GM12878 (cell line): ENCODE results near the gene SETSIP. TPM values are rescaled to one million over a fixed set of nuclear protein-coding genes. Genes with fewer than 3 reads are reported as not detected.

Experiments
- ATAC-seq: fragments of 200-7000 bp; cut with Tn5 transposase; 3 replicates; pipeline ENCODE4 v1.9.1; 2020; ENCODE audit warnings: mild to moderate bottlenecking, moderate library complexity
- BruUV-seq: library from RNA; stranded (reverse); fragments of 400-500 nt; replicated peaks from 2 replicates; lab custom pipeline; 2021; lab: Mats Ljungman, UMichigan
- CTCF ChIA-PET: fragments of 300-600 bp; sonication (Branson Sonifier 250); formaldehyde crosslinking; extraction: SDS; loops from one replicate; lab custom pipeline; 2021; ENCODE audit warnings: inconsistent platforms; lab: Yijun Ruan, JAX
- POLR2A ChIA-PET: fragments of 350-600 bp; formaldehyde crosslinking; extraction: SDS; loops from one replicate; lab custom pipeline; 2021; ENCODE audit warnings: inconsistent platforms; lab: Charles Lee
- RAD21 ChIA-PET: fragments of 300-600 bp; sonication (Branson Sonifier 250); formaldehyde crosslinking; loops from one replicate; lab custom pipeline; 2023; ENCODE audit warnings: antibody characterized with exemption; ENCODE audit not compliant: unreplicated experiment; lab: Charles Lee
- SMC1A ChIA-PET: fragments of 300-600 bp; sonication (Branson Sonifier 250); formaldehyde crosslinking; loops from one replicate; lab custom pipeline; 2023; ENCODE audit not compliant: unreplicated experiment, uncharacterized antibody; lab: Charles Lee
- DNase-seq: peaks from one replicate; pipeline ENCODE4 v3.0.0-alpha.2; 2011; ENCODE audit warnings: low read depth, low spot score
- FAIRE-seq: peaks from 3 replicates; lab custom pipeline; 2011; peaks lifted over from hg19 to GRCh38; lab: Jason Lieb, UNC
- H2AFZ ChIP-seq: 2 replicates; pipeline ENCODE4 v1.6.0; 2011; ENCODE audit warnings: low read depth, low read length, control low read depth; ENCODE audit not compliant: control insufficient read depth
- H3K27ac ChIP-seq: 2 replicates; pipeline ENCODE4 v1.5.1; 2011; ENCODE audit warnings: control low read depth; ENCODE audit not compliant: control insufficient read depth, insufficient read depth
- H3K27me3 ChIP-seq, 2 experiments: replicated peaks in 1 of 2; 2 replicates each; pipeline versions ENCODE4 v1.6.0 to v1.6.1; 2011; ENCODE audit warnings: low read length in 1 of 2; ENCODE audit not compliant: control insufficient read depth in 2 of 2, insufficient read depth in 2 of 2
- H3K36me3 ChIP-seq, 2 experiments: 2 replicates each; pipeline ENCODE4 v1.5.1; 2011; ENCODE audit warnings: low read length in 1 of 2; ENCODE audit not compliant: control insufficient read depth in 2 of 2, insufficient read depth in 2 of 2
- H3K4me1 ChIP-seq: 2 replicates; pipeline ENCODE4 v1.6.1; 2011; ENCODE audit warnings: mild to moderate bottlenecking, low read length, moderate library complexity, mixed read lengths; ENCODE audit not compliant: control insufficient read depth, insufficient read depth
- H3K4me2 ChIP-seq: 2 replicates; pipeline ENCODE4 v1.6.0; 2011; ENCODE audit warnings: control low read depth; ENCODE audit not compliant: control insufficient read depth, insufficient read depth
- H3K4me3 ChIP-seq: fragments of 200-600 bp; sonication (generic); 2 replicates; pipeline ENCODE4 v1.5.1; 2016
- H3K79me2 ChIP-seq: 2 replicates; pipeline ENCODE4 v1.6.0; 2011; ENCODE audit warnings: low read length; ENCODE audit not compliant: control insufficient read depth, insufficient read depth
- H3K9ac ChIP-seq: 2 replicates; pipeline ENCODE4 v1.8.0; 2011; ENCODE audit warnings: low read length, control low read depth, mixed read lengths; ENCODE audit not compliant: control insufficient read depth, insufficient read depth
- H3K9me3 ChIP-seq: replicated peaks from 3 replicates; pipeline ENCODE4 v1.5.1; 2011; ENCODE audit warnings: mild to moderate bottlenecking, low read length; ENCODE audit not compliant: control insufficient read depth, insufficient read depth
- H4K20me1 ChIP-seq: 2 replicates; pipeline ENCODE4 v1.6.0; 2011; ENCODE audit not compliant: control insufficient read depth, insufficient read depth
- CREB1 ChIP-seq: IDR thresholded peaks from 2 replicates; pipeline ENCODE4 v1.6.1; 2012; ENCODE audit warnings: low read depth, mild to moderate bottlenecking, inconsistent platforms
- E4F1 ChIP-seq: fragments of 450-650 bp; IDR thresholded peaks from 2 replicates; pipeline ENCODE4 v1.6.1; 2018; ENCODE audit warnings: borderline replicate concordance, mild to moderate bottlenecking; ENCODE audit not compliant: partially characterized antibody
- KDM1A ChIP-seq: fragments of 200-600 bp; sonication (generic); IDR thresholded peaks from 2 replicates; pipeline ENCODE4 v1.6.1; 2016; ENCODE audit warnings: borderline replicate concordance
- POLR2AphosphoS2 ChIP-seq: IDR thresholded peaks from 2 replicates; pipeline ENCODE4 v1.6.1; 2011; ENCODE audit warnings: low read depth, mild to moderate bottlenecking, low read length, improper control_type of control experiment, moderate library complexity
- RFX5 ChIP-seq: IDR thresholded peaks from 2 replicates; pipeline ENCODE4 v1.6.1; 2011; ENCODE audit warnings: low read depth, low read length, improper control_type of control experiment
- SMARCA5 ChIP-seq: fragments of 450-650 bp; IDR thresholded peaks from 2 replicates; pipeline ENCODE4 v1.6.1; 2017; ENCODE audit warnings: mild to moderate bottlenecking
- USF1 ChIP-seq: IDR thresholded peaks from 2 replicates; pipeline ENCODE4 v1.6.1; 2011; ENCODE audit warnings: borderline replicate concordance, low read depth, mild to moderate bottlenecking, moderate library complexity, mixed read lengths, low read length; ENCODE audit not compliant: insufficient read depth; ENCODE audit errors: extremely low read length
- YY1 ChIP-seq: IDR thresholded peaks from 2 replicates; pipeline ENCODE4 v1.6.1; 2011; ENCODE audit warnings: low read depth, mild to moderate bottlenecking, low read length
- ZBTB11 ChIP-seq: fragments of 450-650 bp; formaldehyde crosslinking; IDR thresholded peaks from 2 replicates; pipeline ENCODE4 v1.5.0; 2022; ENCODE audit warnings: mild to moderate bottlenecking, missing genetic modification characterization
- ZBTB40 ChIP-seq: fragments of 450-650 bp; IDR thresholded peaks from 2 replicates; pipeline ENCODE4 v1.6.1; 2016; ENCODE audit warnings: mild to moderate bottlenecking, moderate library complexity, borderline replicate concordance
- WGBS: methylation state at CpG from one replicate; pipeline ENCODE4 v1.1.6; 2016; ENCODE audit warnings: low lambda C conversion rate; ENCODE audit not compliant: insufficient replicate concordance, insufficient coverage; ENCODE audit errors: missing lambda C conversion rate; 5-methylcytosine and 5-hydroxymethylcytosine counted together
- in situ Hi-C: fragments of 300-500 bp; cut with MboI; formaldehyde crosslinking; loops from 9 replicates; pipeline ENCODE4 v1.14.3; 2018; ENCODE audit warnings: mixed read lengths
- intact Hi-C: fragments of 100-400 bp; cut with micrococcal nuclease; formaldehyde crosslinking; loops from one replicate; pipeline ENCODE4 v1.14.2; 2022; ENCODE audit not compliant: unreplicated experiment
- polyA plus RNA-seq, 11 experiments: library from polyadenylated mRNA; depleted of rRNA in 4 of 11; unstranded in 6 of 11; stranded (reverse) in 5 of 11; fragments of >200 nt; fragmentation: Nextera tagmentation in 4 of 11; fragmentation: Illumina TruSeq in 1 of 11; extraction: Ambion mirVana in 4 of 11; extraction: Trizol in 1 of 11; gene quantifications; 1 replicate in 1 of 11; 2 replicates in 10 of 11; pipeline versions ENCODE4 v1.2.1 to v1.2.3, GENCODE V29; 2011 to 2016; ENCODE audit warnings: inconsistent platforms in 2 of 11, missing spikeins in 2 of 11, low read depth in 1 of 11
- total RNA-seq, 4 experiments: library from RNA; depleted of rRNA in 3 of 4; stranded (reverse); fragments of >200 nt in 3 of 4; fragmentation: Illumina TruSeq in 1 of 4; extraction: Trizol in 1 of 4; gene quantifications; 2 replicates each; pipeline versions ENCODE4 v1.2.1 to v1.2.3, GENCODE V29; 2013 to 2021

The SETSIP gene
- total and polyA plus RNA-seq, 10 of the 15 experiments (the other 5 are each of a cell fraction or from before 2014, with no cell fraction given): 0.15 to 0.46 (median 0.23) TPM; not detected in 2

GRCh38 chr1:92084651-92085050 lies 9.4 kb upstream of the SETSIP start (continued):
- TF ChIP-seq ZBTB11: no peak
- TF ChIP-seq RFX5: no peak

- H2AFZ ChIP-seq: peak overlapping the region; percentile 93
- CTCF ChIA-PET: interaction anchor here (1.1 kb wide), 1 partner anchor 11 kb away, joined by 5 read pairs; no protein-coding TSS in a partner anchor
- no peaks in the 10 kb centered on the region for H3K36me3 ChIP-seq
- no peak for FAIRE-seq
- DNase-seq: no peak
- ATAC-seq: no peak
- no peak overlapping the region for H3K27ac ChIP-seq
- no peaks in the 10 kb centered on the region for H3K27me3 ChIP-seq
- in situ Hi-C loops: no loop called here
- 0 out of 2 replicates have a peak overlapping the region, but pooled peaks have one; percentile 36 for H3K9ac ChIP-seq
- H3K9me3 ChIP-seq: no peaks in the 10 kb centered on the region; the same call in 1 of the 3 replicates
- no peak overlapping the region; the same call in 1 of the 2 replicates for H3K4me3 ChIP-seq
- H4K20me1 ChIP-seq: no peaks in the 10 kb centered on the region
- WGBS: 7% methylated on average over 4 of the region's 4 CpGs
- POLR2A ChIA-PET: no interaction called here
- intact Hi-C loops: no loop called here
- H3K4me1 ChIP-seq: no peaks in the 10 kb centered on the region
- RAD21 ChIA-PET: interaction anchor here (1.0 kb wide), 1 partner anchor 210 kb away, joined by 3 read pairs; no protein-coding TSS in a partner anchor
- SMC1A ChIA-PET: interaction anchor here (1.7 kb wide), 1 partner anchor 11 kb away, joined by 4 read pairs; no protein-coding TSS in a partner anchor
- peak overlapping the region; percentile 77 for H3K4me2 ChIP-seq
- BruUV-seq: no TSS peak
- H3K79me2 ChIP-seq: no peaks in the 10 kb centered on the region
- TF ChIP-seq ZBTB40: no peak
- no peak for TF ChIP-seq CREB1
- no peak for TF ChIP-seq YY1
- no peak for TF ChIP-seq USF1
- TF ChIP-seq SMARCA5: no peak
- no peak for TF ChIP-seq POLR2AphosphoS2
- TF ChIP-seq E4F1: no peak
- TF ChIP-seq KDM1A: no peak
Observed at GRCh38 chr1:92081031-92081430, 5.8 kb upstream of the SETSIP start.
